SK-N-SH treated with all-trans-retinoic acid at 6 μM for 48 hours (cell line): ENCODE data around the gene DISP1.

Experiments
- ATAC-seq: fragments of 200-7000 bp; cut with Tn5 transposase; 3 replicates; pipeline ENCODE4 v1.9.1; 2020; ENCODE audit warnings: mild to moderate bottlenecking, moderate library complexity
- ARNTL ChIP-seq: fragments of 450-650 bp; formaldehyde crosslinking; IDR thresholded peaks from 2 replicates; pipeline ENCODE4 v1.5.0; 2020; ENCODE audit warnings: low read depth, mild to moderate bottlenecking, moderate library complexity, borderline replicate concordance
- BACH2 ChIP-seq: fragments of 250-450 bp; sonication (Bioruptor Pico); IDR thresholded peaks from 2 replicates; pipeline ENCODE4 v1.9.0; 2021; ENCODE audit warnings: mild to moderate bottlenecking, borderline replicate concordance
- CREB5 ChIP-seq: fragments of 250-450 bp; sonication (Bioruptor Pico); IDR thresholded peaks from 2 replicates; pipeline ENCODE4 v1.5.1; 2020; ENCODE audit warnings: low read depth, mild to moderate bottlenecking, moderate library complexity
- CSDC2 ChIP-seq: fragments of 250-450 bp; sonication (Bioruptor Pico); IDR thresholded peaks from 2 replicates; pipeline ENCODE4 v1.5.0; 2020; ENCODE audit warnings: mild to moderate bottlenecking, moderate library complexity
- CSRNP3 ChIP-seq: fragments of 250-450 bp; sonication (Bioruptor Pico); IDR thresholded peaks from 2 replicates; pipeline ENCODE4 v1.5.1; 2021; ENCODE audit warnings: mild to moderate bottlenecking, moderate library complexity
- ESRRG ChIP-seq: fragments of 250-450 bp; sonication (Bioruptor Pico); IDR thresholded peaks from 2 replicates; pipeline ENCODE4 v1.6.1; 2021; ENCODE audit warnings: mild to moderate bottlenecking
- GLIS3 ChIP-seq: fragments of 250-450 bp; sonication (Bioruptor Pico); IDR thresholded peaks from 2 replicates; pipeline ENCODE4 v1.5.0; 2020; ENCODE audit warnings: mild to moderate bottlenecking, moderate library complexity
- ISL1 ChIP-seq: fragments of 250-450 bp; sonication (Bioruptor Pico); IDR thresholded peaks from 2 replicates; pipeline ENCODE4 v2.1.2; 2022; ENCODE audit warnings: mild to moderate bottlenecking, moderate library complexity
- PATZ1 ChIP-seq: fragments of 250-450 bp; sonication (Bioruptor Pico); IDR thresholded peaks from 2 replicates; pipeline ENCODE4 v1.8.0; 2020; ENCODE audit warnings: mild to moderate bottlenecking, moderate library complexity, borderline replicate concordance
- POU6F1 ChIP-seq: fragments of 250-450 bp; sonication (Bioruptor Pico); IDR thresholded peaks from 2 replicates; pipeline ENCODE4 v1.8.0; 2021; ENCODE audit warnings: low read depth, mild to moderate bottlenecking, moderate library complexity, borderline replicate concordance
- PPARA ChIP-seq: fragments of 250-450 bp; sonication (Bioruptor Pico); IDR thresholded peaks from 2 replicates; pipeline ENCODE4 v1.5.0; 2020; ENCODE audit warnings: mild to moderate bottlenecking, borderline replicate concordance
- RARB ChIP-seq: fragments of 250-450 bp; sonication (Bioruptor Pico); IDR thresholded peaks from 2 replicates; pipeline ENCODE4 v1.8.0; 2021; ENCODE audit warnings: mild to moderate bottlenecking, moderate library complexity
- SNAI2 ChIP-seq: fragments of 250-450 bp; sonication (Bioruptor Pico); IDR thresholded peaks from 2 replicates; pipeline ENCODE4 v1.5.0; 2020; ENCODE audit warnings: mild to moderate bottlenecking, moderate library complexity
- TCF4 ChIP-seq: fragments of 250-450 bp; sonication (Bioruptor Pico); IDR thresholded peaks from 2 replicates; pipeline ENCODE4 v1.8.0; 2021; ENCODE audit warnings: mild to moderate bottlenecking, moderate library complexity, borderline replicate concordance
- TOX ChIP-seq: fragments of 250-450 bp; sonication (Bioruptor Pico); IDR thresholded peaks from 2 replicates; pipeline ENCODE4 v1.8.0; 2021; ENCODE audit warnings: mild to moderate bottlenecking, moderate library complexity, borderline replicate concordance
- TSHZ2 ChIP-seq: fragments of 250-450 bp; sonication (Bioruptor Pico); IDR thresholded peaks from 2 replicates; pipeline ENCODE4 v1.5.0; 2020; ENCODE audit warnings: mild to moderate bottlenecking, moderate library complexity
- ZC3H10 ChIP-seq: fragments of 250-450 bp; sonication (Bioruptor Pico); IDR thresholded peaks from 2 replicates; pipeline ENCODE4 v1.5.1; 2021; ENCODE audit warnings: mild to moderate bottlenecking, moderate library complexity
- ZFP3 ChIP-seq: fragments of 250-450 bp; sonication (Bioruptor Pico); IDR thresholded peaks from 2 replicates; pipeline ENCODE4 v1.5.0; 2020; ENCODE audit warnings: mild to moderate bottlenecking, moderate library complexity
- ZFP30 ChIP-seq: fragments of 450-650 bp; formaldehyde crosslinking; IDR thresholded peaks from 2 replicates; pipeline ENCODE4 v1.5.0; 2022; ENCODE audit warnings: mild to moderate bottlenecking, moderate library complexity
- ZNF70 ChIP-seq: fragments of 450-650 bp; formaldehyde crosslinking; IDR thresholded peaks from 2 replicates; pipeline ENCODE4 v1.5.0; 2020; ENCODE audit warnings: mild to moderate bottlenecking, moderate library complexity
- ZNF8 ChIP-seq: fragments of 450-650 bp; formaldehyde crosslinking; IDR thresholded peaks from 2 replicates; pipeline ENCODE4 v1.5.0; 2020; ENCODE audit warnings: mild to moderate bottlenecking, moderate library complexity

Gene DISP1

GRCh38 chr1:222829868-222830267 lies 15.0 kb downstream of the DISP1 start:
- ATAC-seq: peak; percentile 80
- TF ChIP-seq SNAI2 (CRISPR knock-in tag): no peak
- no peak for TF ChIP-seq ARNTL (CRISPR knock-in tag)
- no peak for TF ChIP-seq ESRRG (CRISPR knock-in tag)
- TF ChIP-seq ISL1: peak; percentile 85
- no peak for TF ChIP-seq RARB (CRISPR knock-in tag)
- TF ChIP-seq ZFP3 (CRISPR knock-in tag): no peak
- no peak for TF ChIP-seq ZFP30
- no peak for TF ChIP-seq ZNF70 (CRISPR knock-in tag)
- TF ChIP-seq PPARA: no peak
- TF ChIP-seq CSDC2 (CRISPR knock-in tag): no peak
- peak; percentile 85 for TF ChIP-seq TOX (CRISPR knock-in tag)
- no peak for TF ChIP-seq TCF4 (CRISPR knock-in tag)
- peak; percentile 66; the same call in 1 of the 2 replicates for TF ChIP-seq PATZ1 (CRISPR knock-in tag)
- no peak for TF ChIP-seq CREB5 (CRISPR knock-in tag)
- TF ChIP-seq POU6F1 (CRISPR knock-in tag): no peak
- TF ChIP-seq ZC3H10 (CRISPR knock-in tag): peak; percentile 75; the same call in 1 of the 2 replicates
- no peak for TF ChIP-seq CSRNP3 (CRISPR knock-in tag)
- TF ChIP-seq ZNF8 (CRISPR knock-in tag): no peak
- no peak for TF ChIP-seq GLIS3 (CRISPR knock-in tag)
- no peak for TF ChIP-seq TSHZ2 (CRISPR knock-in tag)
- TF ChIP-seq, all 23 proteins: peak for 4

GRCh38 chr1:222833356-222833876 lies 18.6 kb downstream of the DISP1 start:
- TF ChIP-seq ZFP3 (CRISPR knock-in tag) (no peak), RARB (CRISPR knock-in tag) (no peak), CSRNP3 (CRISPR knock-in tag) (no peak), TCF4 (CRISPR knock-in tag) (no peak), BACH2 (CRISPR knock-in tag) (no peak), ZNF8 (CRISPR knock-in tag) (no peak), ZC3H10 (CRISPR knock-in tag) (no peak), SNAI2 (CRISPR knock-in tag) (no peak), ISL1 (no peak)
- ATAC-seq: peak; percentile 32; the same call in 2 of the 3 replicates
